LoVo (cell line): ENCODE results near the gene NKX6-1.

Experiments
- DNase-seq: peaks from one replicate; pipeline ENCODE4 v3.0.0-alpha.2; 2016; ENCODE audit warnings: low spot score

Gene NKX6-1

GRCh38 chr4:84477738-84478137, 21.4 kb downstream of the NKX6-1 start:
- DNase-seq: no peak

- DNase-seq: no peak
Observed at GRCh38 chr4:84474107-84474506, 25.0 kb downstream of the NKX6-1 start.

GRCh38 chr4:84472154-84472553, 26.9 kb downstream of the NKX6-1 start:
- no peak for DNase-seq

- no peak for DNase-seq
Observed at GRCh38 chr4:84470204-84470785, 28.8 kb downstream of the NKX6-1 start.

GRCh38 chr4:84467601-84468000, 31.5 kb downstream of the NKX6-1 start:
- no peak for DNase-seq

GRCh38 chr4:84459783-84460182, 39.3 kb downstream of the NKX6-1 start:
- DNase-seq: no peak

GRCh38 chr4:84456157-84456556, 42.9 kb downstream of the NKX6-1 start:
- DNase-seq: no peak

GRCh38 chr4:84455697-84456096, 43.4 kb downstream of the NKX6-1 start:
- no peak for DNase-seq

- peak; percentile 9 for DNase-seq
Observed at GRCh38 chr4:84451546-84451945, 47.5 kb downstream of the NKX6-1 start.

- DNase-seq: no peak
Observed at GRCh38 chr4:84443523-84443922, 55.6 kb downstream of the NKX6-1 start.

- no peak for DNase-seq
Observed at GRCh38 chr4:84442778-84443177, 56.3 kb downstream of the NKX6-1 start.
